ENCODE results near the gene IL12RB1. TPM values are rescaled to one million over a fixed set of nuclear protein-coding genes. Genes with fewer than 3 reads are reported as not detected.

The IL12RB1 gene
- total and polyA plus RNA-seq, 10 of the 15 experiments (the other 5 are each of a cell fraction or from before 2014, with no cell fraction given) = 2.8 to 29.9 (median 17.6) TPM

- no TSS peak for BruUV-seq (replicated peaks)
- Histone ChIP-seq H3K4me1 (ENCODE audit: control insufficient read depth, insufficient read depth, low read length) (peaks cover 24% of the 10 kb centered on the region), H2AFZ (ENCODE audit: control insufficient read depth, low read depth, low read length) (no peak overlapping the region), H3K4me2 (ENCODE audit: control insufficient read depth, insufficient read depth) (no peak overlapping the region), H3K27ac (ENCODE audit: control insufficient read depth, insufficient read depth) (no peak overlapping the region), H4K20me1 (ENCODE audit: control insufficient read depth, insufficient read depth) (no peaks in the 10 kb centered on the region; the same call in 1 of the 2 replicates), H3K9ac (ENCODE audit: control insufficient read depth, insufficient read depth, low read length) (no peak overlapping the region), H3K36me3 (ENCODE audit: control insufficient read depth in 2 of 2, insufficient read depth in 2 of 2, low read length in 1 of 2) (peaks cover 14 to 26% of the 10 kb centered on the region in 2 experiments; a peak in 3 of 4 replicates), H3K79me2 (ENCODE audit: control insufficient read depth, insufficient read depth, low read length) (peaks cover 21% of the 10 kb centered on the region), H3K27me3 (replicated peaks in 1 of 2; ENCODE audit: control insufficient read depth in 2 of 2, insufficient read depth in 2 of 2, low read length in 1 of 2) (no peaks in the 10 kb centered on the region), H3K9me3 (replicated peaks; ENCODE audit: control insufficient read depth, insufficient read depth, low read length) (no peaks in the 10 kb centered on the region), H3K4me3 (no peak overlapping the region)
- ChIA-PET CTCF (interaction anchor here (2.6 kb wide), 1 partner anchor 58 kb away, joined by 6 read pairs; no protein-coding TSS in a partner anchor), RAD21 (ENCODE audit: unreplicated experiment) (no interaction called here), POLR2A (no interaction called here), SMC1A (ENCODE audit: uncharacterized antibody, unreplicated experiment) (no interaction called here)
- intact Hi-C loops (cut with micrococcal nuclease; ENCODE audit: unreplicated experiment) (no loop called here), in situ Hi-C loops (cut with MboI) (no loop called here)
- TF ChIP-seq ATF7 (IDR thresholded peaks at IDR 0.05; ENCODE audit: low read depth) (no peak), ZBTB33 (IDR thresholded peaks at IDR 0.05) (no peak), KDM1A (IDR thresholded peaks at IDR 0.05; ENCODE audit: borderline replicate concordance) (no peak), POLR2AphosphoS5 (IDR thresholded peaks at IDR 0.05; ENCODE audit: low read length) (no peak), NR2C1 (IDR thresholded peaks at IDR 0.05) (no peak), NR2C2 (IDR thresholded peaks at IDR 0.05; ENCODE audit: borderline replicate concordance, control insufficient read depth, insufficient read length, low read depth) (no peak)
- over 99% methylated on average over 5 of the region's 5 CpGs for WGBS (ENCODE audit: insufficient coverage, insufficient replicate concordance, low lambda C conversion rate, missing lambda C conversion rate)
- DNase-seq (ENCODE audit: low read depth, low spot score) = no peak
- no peak for ATAC-seq
- FAIRE-seq = no peak
These were observed 34.4 kb upstream of the IL12RB1 start for GRCh38 chr19:18121166-18121565.

All from GM12878 (cell line).